ENCODE data around the gene BACH2. TPM values are rescaled to one million over a fixed set of nuclear protein-coding genes. Genes with fewer than 3 reads are reported as not detected.

Gene BACH2
- total and polyA plus RNA-seq, 2 experiments from 2014 or later, result 1.6 to 5.7 TPM

- TF ChIP-seq CREB1 (CRISPR knock-in tag; IDR thresholded peaks at IDR 0.05; ENCODE audit: low read depth), result no peak
- no peak for TF ChIP-seq EZH2 (IDR thresholded peaks at IDR 0.05; ENCODE audit: low read depth, unreplicated experiment)
- TF ChIP-seq JUNB (IDR thresholded peaks at IDR 0.05; ENCODE audit: unreplicated experiment), result no peak
- TF ChIP-seq, protein P1, sequence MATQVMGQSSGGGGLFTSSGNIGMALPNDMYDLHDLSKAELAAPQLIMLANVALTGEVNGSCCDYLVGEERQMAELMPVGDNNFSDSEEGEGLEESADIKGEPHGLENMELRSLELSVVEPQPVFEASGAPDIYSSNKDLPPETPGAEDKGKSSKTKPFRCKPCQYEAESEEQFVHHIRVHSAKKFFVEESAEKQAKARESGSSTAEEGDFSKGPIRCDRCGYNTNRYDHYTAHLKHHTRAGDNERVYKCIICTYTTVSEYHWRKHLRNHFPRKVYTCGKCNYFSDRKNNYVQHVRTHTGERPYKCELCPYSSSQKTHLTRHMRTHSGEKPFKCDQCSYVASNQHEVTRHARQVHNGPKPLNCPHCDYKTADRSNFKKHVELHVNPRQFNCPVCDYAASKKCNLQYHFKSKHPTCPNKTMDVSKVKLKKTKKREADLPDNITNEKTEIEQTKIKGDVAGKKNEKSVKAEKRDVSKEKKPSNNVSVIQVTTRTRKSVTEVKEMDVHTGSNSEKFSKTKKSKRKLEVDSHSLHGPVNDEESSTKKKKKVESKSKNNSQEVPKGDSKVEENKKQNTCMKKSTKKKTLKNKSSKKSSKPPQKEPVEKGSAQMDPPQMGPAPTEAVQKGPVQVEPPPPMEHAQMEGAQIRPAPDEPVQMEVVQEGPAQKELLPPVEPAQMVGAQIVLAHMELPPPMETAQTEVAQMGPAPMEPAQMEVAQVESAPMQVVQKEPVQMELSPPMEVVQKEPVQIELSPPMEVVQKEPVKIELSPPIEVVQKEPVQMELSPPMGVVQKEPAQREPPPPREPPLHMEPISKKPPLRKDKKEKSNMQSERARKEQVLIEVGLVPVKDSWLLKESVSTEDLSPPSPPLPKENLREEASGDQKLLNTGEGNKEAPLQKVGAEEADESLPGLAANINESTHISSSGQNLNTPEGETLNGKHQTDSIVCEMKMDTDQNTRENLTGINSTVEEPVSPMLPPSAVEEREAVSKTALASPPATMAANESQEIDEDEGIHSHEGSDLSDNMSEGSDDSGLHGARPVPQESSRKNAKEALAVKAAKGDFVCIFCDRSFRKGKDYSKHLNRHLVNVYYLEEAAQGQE (IDR thresholded peaks at IDR 0.05; ENCODE audit: unreplicated experiment), result no peak
- TF ChIP-seq, protein P2, sequence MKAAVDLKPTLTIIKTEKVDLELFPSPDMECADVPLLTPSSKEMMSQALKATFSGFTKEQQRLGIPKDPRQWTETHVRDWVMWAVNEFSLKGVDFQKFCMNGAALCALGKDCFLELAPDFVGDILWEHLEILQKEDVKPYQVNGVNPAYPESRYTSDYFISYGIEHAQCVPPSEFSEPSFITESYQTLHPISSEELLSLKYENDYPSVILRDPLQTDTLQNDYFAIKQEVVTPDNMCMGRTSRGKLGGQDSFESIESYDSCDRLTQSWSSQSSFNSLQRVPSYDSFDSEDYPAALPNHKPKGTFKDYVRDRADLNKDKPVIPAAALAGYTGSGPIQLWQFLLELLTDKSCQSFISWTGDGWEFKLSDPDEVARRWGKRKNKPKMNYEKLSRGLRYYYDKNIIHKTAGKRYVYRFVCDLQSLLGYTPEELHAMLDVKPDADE (IDR thresholded peaks at IDR 0.05), result no peak
- no peak for TF ChIP-seq POLR2AphosphoS5 (IDR thresholded peaks at IDR 0.05; ENCODE audit: low read depth)
- no peak for TF ChIP-seq ZNF114 (CRISPR knock-in tag; IDR thresholded peaks at IDR 0.05)
Measured at GRCh38 chr6:90219209-90219985, 77.2 kb downstream of the BACH2 start (continued).

- no peak for DNase-seq (ENCODE audit: low spot score)
Measured at GRCh38 chr6:90218959-90219208, 77.8 kb downstream of the BACH2 start.

More at GRCh38 chr6:90218959-90219208, 77.8 kb downstream of the BACH2 start:
- Histone ChIP-seq H4K20me1 (replicated peaks; ENCODE audit: insufficient read depth) (no peaks in the 10 kb centered on the region), H3F3A (replicated peaks; ENCODE audit: low read depth) (no peaks in the 10 kb centered on the region), H3K4me2 (peak overlapping the region; percentile 2), H3K27ac (ENCODE audit: low read depth) (peak overlapping the region; percentile 96), H3K4me3 (no peak overlapping the region), H2AFZ (no peak overlapping the region), H3K27me3 (ENCODE audit: insufficient read depth) (no peaks in the 10 kb centered on the region), H3K4me1 (ENCODE audit: insufficient read depth) (peaks cover 51% of the 10 kb centered on the region), H3K79me2 (replicated peaks; ENCODE audit: insufficient read depth) (no peaks in the 10 kb centered on the region), H3K9me2 (ENCODE audit: insufficient read depth) (no peaks in the 10 kb centered on the region), H3K36me3 (ENCODE audit: insufficient read depth) (peaks cover 3% of the 10 kb centered on the region; the same call in 1 of the 2 replicates)
- H3K9me3 Mint-ChIP-seq, result peaks cover 19% of the 10 kb centered on the region
- peaks cover 17% of the 10 kb centered on the region for H3K36me3 Mint-ChIP-seq (ENCODE audit: low read depth)
- no peak overlapping the region for H3K4me3 Mint-ChIP-seq
- TF ChIP-seq POLR2AphosphoS5 (IDR thresholded peaks at IDR 0.05; ENCODE audit: low read depth), result no peak
- TF ChIP-seq, protein P1 (IDR thresholded peaks at IDR 0.05; ENCODE audit: unreplicated experiment), result no peak
- TF ChIP-seq, protein P2 (IDR thresholded peaks at IDR 0.05), result no peak
- H3K27me3 Mint-ChIP-seq (ENCODE audit: insufficient read depth, low read depth, poor library complexity), result peaks cover 1% of the 10 kb centered on the region
- ATAC-seq, result no peak
- peaks cover 3% of the 10 kb centered on the region; the same call in 2 of the 3 replicates for H3K4me1 Mint-ChIP-seq
- no peak overlapping the region for H3K27ac Mint-ChIP-seq

Data from GM23338 (cell line).